NCI-H2029 (cell line): ENCODE data around the gene PRKAR1B.

ENCODE experiments used
- DNase-seq: peaks from one replicate; lab custom pipeline; 2025; lab: John Stamatoyannopoulos, UW

Gene PRKAR1B

GRCh38 chr7:727104-727805 lies at the start of gene PRKAR1B:
TSS of gene PRKAR1B (minus strand) at chr7:727281. CDS start at chr7:711505, 15,776 bp downstream.
- DNase-seq, result peak; percentile 42

- no peak for DNase-seq
Observed at GRCh38 chr7:776381-776780, 49.3 kb upstream of the PRKAR1B start.

- DNase-seq, result no peak
Observed at GRCh38 chr7:774161-775109, 47.4 kb upstream of the PRKAR1B start.

- no peak for DNase-seq
Observed at GRCh38 chr7:773622-773915, 46.5 kb upstream of the PRKAR1B start.

- no peak for DNase-seq
Observed at GRCh38 chr7:772861-773621, 46.0 kb upstream of the PRKAR1B start.

- no peak for DNase-seq
Observed at GRCh38 chr7:772392-772791, 45.3 kb upstream of the PRKAR1B start.

GRCh38 chr7:772005-772294 lies 44.9 kb upstream of the PRKAR1B start:
- DNase-seq, result no peak

GRCh38 chr7:771234-772004 lies 44.3 kb upstream of the PRKAR1B start:
- DNase-seq, result no peak

- no peak for DNase-seq
Observed at GRCh38 chr7:770741-771166, 43.7 kb upstream of the PRKAR1B start.

GRCh38 chr7:770336-770735 lies 43.3 kb upstream of the PRKAR1B start:
- DNase-seq, result no peak

GRCh38 chr7:768881-769504 lies 41.9 kb upstream of the PRKAR1B start:
- peak; percentile 50 for DNase-seq

GRCh38 chr7:767941-768731 lies 41.1 kb upstream of the PRKAR1B start:
- peak; percentile 99 for DNase-seq

GRCh38 chr7:767580-767940 lies 40.5 kb upstream of the PRKAR1B start:
- DNase-seq, result peak; percentile 95

GRCh38 chr7:765383-765782 lies 38.3 kb upstream of the PRKAR1B start:
- DNase-seq, result no peak

GRCh38 chr7:763762-764161 lies 36.7 kb upstream of the PRKAR1B start:
- no peak for DNase-seq

- no peak for DNase-seq
Observed at GRCh38 chr7:762885-763284, 35.8 kb upstream of the PRKAR1B start.

- no peak for DNase-seq
Observed at GRCh38 chr7:761631-762030, 34.5 kb upstream of the PRKAR1B start.

- DNase-seq, result no peak
Observed at GRCh38 chr7:761101-761500, 34.0 kb upstream of the PRKAR1B start.

- DNase-seq, result no peak
Observed at GRCh38 chr7:760006-760405, 32.9 kb upstream of the PRKAR1B start.

- DNase-seq, result no peak
Observed at GRCh38 chr7:759569-759968, 32.5 kb upstream of the PRKAR1B start.

- DNase-seq, result no peak
Observed at GRCh38 chr7:757741-758163, 30.7 kb upstream of the PRKAR1B start.
